LNCaP clone FGC (cell line): ENCODE results near the gene P2RX4.
A peak's percentile ranks its signal among the peaks of the same experiment; 100 is the strongest.

Experiments used
- DNase-seq: peaks from one replicate; pipeline ENCODE4 v3.0.0-alpha.2; 2011; ENCODE audit warnings: low read depth
- H3K4me3 ChIP-seq: 2 replicates; pipeline ENCODE4 v1.5.1; 2011; ENCODE audit warnings: mild to moderate bottlenecking, low read depth, low read length, control low read depth
- TF ChIP-seq, protein P1 (sequence below): IDR thresholded peaks from 2 replicates; pipeline ENCODE4 v1.5.1; 2012; ENCODE audit warnings: mild to moderate bottlenecking; ENCODE audit not compliant: control insufficient read depth, insufficient read depth; ENCODE audit errors: extremely low read depth

Gene P2RX4

DNA sequence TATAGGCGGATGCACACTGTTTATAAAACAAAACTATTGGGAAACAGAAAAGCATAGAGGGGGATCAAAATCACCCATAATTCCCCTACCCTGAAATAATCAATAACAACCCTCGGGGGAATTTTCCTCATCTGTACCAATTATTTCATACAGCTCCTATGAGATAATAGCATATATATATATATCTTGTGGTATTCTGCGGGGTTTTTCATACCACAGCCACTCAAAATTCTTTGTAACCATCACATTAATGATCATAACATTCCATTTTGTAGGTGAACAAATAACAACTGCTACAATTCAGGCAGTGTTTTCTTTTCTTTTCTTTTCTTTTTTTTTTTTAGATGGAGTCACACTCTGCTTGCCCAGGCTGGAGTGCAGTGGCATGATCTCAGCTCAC is 42.0 kb upstream of the P2RX4 start:
- H3K4me3 ChIP-seq = no peak overlapping the region
- DNase-seq = no peak
- TF ChIP-seq, protein P1, sequence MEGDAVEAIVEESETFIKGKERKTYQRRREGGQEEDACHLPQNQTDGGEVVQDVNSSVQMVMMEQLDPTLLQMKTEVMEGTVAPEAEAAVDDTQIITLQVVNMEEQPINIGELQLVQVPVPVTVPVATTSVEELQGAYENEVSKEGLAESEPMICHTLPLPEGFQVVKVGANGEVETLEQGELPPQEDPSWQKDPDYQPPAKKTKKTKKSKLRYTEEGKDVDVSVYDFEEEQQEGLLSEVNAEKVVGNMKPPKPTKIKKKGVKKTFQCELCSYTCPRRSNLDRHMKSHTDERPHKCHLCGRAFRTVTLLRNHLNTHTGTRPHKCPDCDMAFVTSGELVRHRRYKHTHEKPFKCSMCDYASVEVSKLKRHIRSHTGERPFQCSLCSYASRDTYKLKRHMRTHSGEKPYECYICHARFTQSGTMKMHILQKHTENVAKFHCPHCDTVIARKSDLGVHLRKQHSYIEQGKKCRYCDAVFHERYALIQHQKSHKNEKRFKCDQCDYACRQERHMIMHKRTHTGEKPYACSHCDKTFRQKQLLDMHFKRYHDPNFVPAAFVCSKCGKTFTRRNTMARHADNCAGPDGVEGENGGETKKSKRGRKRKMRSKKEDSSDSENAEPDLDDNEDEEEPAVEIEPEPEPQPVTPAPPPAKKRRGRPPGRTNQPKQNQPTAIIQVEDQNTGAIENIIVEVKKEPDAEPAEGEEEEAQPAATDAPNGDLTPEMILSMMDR = no peak

DNA sequence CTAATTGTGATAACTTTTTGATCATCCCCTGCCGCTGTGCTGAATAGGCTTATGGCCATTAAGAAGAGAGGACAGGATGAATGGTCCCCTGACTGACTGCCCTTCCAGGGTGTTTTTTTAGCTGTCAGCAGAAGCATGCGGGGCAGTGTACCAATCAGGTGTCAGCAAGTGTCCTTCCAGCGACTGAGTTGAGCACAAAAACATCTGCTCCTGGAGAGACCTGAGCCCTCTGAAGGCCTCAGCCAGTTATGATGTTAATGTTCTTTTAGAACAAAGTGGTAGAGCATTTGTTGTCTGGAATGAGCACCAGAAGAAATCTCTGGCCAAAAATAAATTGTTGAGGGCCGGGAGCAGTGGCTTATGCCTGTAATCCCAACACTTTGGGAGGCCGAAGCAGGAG is 39.8 kb upstream of the P2RX4 start:
- no peak for DNase-seq
- no peak overlapping the region for H3K4me3 ChIP-seq
- TF ChIP-seq, protein P1 = no peak

DNA sequence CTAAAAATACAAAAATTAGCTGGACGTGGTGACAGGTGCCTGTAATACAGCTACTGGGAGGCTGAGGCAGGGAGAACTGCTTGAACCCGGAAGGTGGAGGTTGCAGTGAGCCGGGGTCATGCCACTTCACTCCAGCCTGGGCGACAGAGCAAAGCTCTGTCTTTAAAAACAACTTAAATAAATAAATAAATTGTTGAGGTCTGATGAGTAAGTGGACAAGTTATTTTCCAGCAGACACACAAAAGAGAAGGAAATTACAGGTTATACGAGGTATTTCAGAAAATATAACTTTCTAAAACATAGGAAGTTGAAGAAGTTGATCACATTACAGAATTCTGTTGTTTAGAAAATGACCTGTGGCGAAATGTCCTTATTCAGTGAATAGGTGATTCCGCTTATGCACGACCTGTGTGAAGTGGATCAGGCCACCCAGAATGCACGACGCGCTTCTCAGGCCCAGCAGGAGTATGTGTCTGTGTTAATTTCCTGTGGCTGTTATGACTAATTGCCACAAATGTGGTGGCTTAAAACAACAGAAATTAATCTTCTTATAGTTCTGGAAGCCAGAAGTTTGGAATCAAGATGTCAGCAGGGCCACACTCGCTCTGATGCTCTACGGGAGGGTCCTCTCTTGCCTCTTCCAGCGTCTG is 39.2 kb upstream of the P2RX4 start:
- TF ChIP-seq, protein P1 = no peak
- no peak overlapping the region for H3K4me3 ChIP-seq
- no peak for DNase-seq

DNA sequence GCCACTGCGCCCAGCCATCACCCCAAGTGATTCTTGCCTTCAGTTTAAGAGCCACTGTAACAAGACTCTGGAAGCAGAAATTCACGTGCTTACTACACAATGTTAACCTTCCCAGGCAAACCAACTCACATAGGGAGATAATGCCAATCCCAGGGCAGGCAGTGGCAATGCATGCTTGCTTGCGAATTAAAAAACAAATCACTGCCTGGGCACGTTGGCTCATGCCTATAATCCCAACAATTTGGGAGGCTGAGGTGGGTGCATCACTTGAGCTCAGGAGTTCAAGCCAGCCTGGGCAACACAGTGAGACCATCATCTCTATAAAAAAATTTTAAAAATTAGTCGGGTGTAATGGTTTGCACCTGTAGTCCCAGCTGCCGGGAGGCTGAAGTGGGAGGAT is 37.8 kb upstream of the P2RX4 start:
- TF ChIP-seq, protein P1 = no peak
- H3K4me3 ChIP-seq = no peak overlapping the region
- DNase-seq = no peak

DNA sequence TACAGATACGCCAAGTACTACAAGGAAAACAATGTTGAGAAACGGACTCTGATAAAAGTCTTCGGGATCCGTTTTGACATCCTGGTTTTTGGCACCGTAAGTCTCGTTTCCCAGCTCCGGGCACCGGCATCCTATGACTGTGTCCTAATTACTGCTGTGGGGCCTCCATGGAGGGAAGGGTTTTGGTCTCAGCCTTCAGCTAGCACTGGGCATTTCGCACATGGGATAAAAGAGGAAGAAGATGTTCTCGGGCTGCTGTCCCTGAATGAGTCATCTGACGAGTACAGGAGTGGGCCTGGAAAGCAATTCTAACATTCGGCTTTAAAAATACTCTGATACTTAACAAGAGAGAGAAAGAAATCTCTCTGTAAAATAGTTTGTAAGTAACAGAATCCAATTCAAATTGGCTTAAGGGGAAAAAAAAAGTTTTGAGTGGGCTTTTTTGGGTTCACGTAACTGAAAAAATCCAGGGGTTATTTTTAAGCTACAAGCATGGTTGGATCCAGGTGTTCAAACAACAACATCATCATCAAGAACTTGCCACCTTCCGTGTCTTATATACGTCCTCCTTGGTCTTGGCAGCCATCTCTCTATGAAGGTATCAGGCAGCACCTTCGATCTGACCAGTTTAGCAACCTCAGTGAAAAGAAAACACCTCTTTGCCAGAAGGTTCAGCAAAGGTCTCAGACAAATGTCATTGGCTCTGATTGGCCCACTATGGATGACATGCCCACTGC is 34.4 kb upstream of the P2RX4 start:
- DNase-seq = peak; percentile 15
- TF ChIP-seq, protein P1 = no peak
- H3K4me3 ChIP-seq = no peak overlapping the region

DNA sequence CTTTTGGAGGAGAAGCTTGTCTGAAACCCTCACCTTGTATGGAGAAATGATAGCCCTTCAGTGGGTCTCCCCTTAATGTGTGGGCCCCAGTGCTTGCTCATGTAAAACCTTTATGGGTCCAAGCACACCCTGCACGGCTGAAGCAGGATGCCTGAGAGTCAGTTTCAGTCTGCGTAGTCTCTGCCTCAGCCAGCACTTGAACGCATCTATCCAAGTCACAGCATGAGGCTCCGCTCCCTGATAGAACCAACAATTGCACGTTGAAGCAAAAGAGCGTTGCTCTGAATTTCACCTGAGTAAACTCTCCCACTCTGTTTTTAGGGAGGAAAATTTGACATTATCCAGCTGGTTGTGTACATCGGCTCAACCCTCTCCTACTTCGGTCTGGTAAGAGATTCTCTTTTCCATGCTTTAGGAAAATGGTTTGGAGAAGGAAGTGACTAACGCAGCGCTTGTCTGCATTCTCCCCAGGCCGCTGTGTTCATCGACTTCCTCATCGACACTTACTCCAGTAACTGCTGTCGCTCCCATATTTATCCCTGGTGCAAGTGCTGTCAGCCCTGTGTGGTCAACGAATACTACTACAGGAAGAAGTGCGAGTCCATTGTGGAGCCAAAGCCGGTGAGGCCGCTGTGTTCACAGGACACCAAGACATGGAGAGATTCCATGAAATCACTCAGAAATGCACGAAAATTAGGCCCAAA is 33.0 kb upstream of the P2RX4 start:
- H3K4me3 ChIP-seq = no peak overlapping the region
- TF ChIP-seq, protein P1 = no peak
- no peak for DNase-seq
